ENCODE measurements around the gene AFMID. TPM values are rescaled to one million over a fixed set of nuclear protein-coding genes. Genes with fewer than 3 reads are reported as not detected.

The AFMID gene
- total and polyA plus RNA-seq, 9 of the 15 experiments (the other 6 are each of a cell fraction or from before 2014, with no cell fraction given): 62.1 to 188 (median 74.4) TPM

- TF ChIP-seq PBX2 (CRISPR knock-in tag; IDR thresholded peaks at IDR 0.05; ENCODE audit: low read depth): no peak
- no peak for TF ChIP-seq PBX2 (tag; conservative IDR thresholded peaks at IDR 0.05; ENCODE audit: low read depth)
- no peak for TF ChIP-seq ZNF639 (CRISPR knock-in tag; conservative IDR thresholded peaks at IDR 0.05 in 1 of 2, IDR thresholded peaks at IDR 0.05 in 1 of 2)
- no peak for TF ChIP-seq SRSF1 (IDR thresholded peaks at IDR 0.05; ENCODE audit: low read depth, low read length)
- no peak for TF ChIP-seq ZNF197 (CRISPR knock-in tag; IDR thresholded peaks at IDR 0.05; ENCODE audit: low read depth)
- TF ChIP-seq MXD1 (CRISPR knock-in tag; IDR thresholded peaks at IDR 0.05; ENCODE audit: borderline replicate concordance, poor library complexity, severe bottlenecking): no peak
- TF ChIP-seq ETV5 (CRISPR knock-in tag; IDR thresholded peaks at IDR 0.05; ENCODE audit: low read depth): peak; percentile 46; the same call in 1 of the 2 replicates
- no peak for TF ChIP-seq ILF3 (IDR thresholded peaks at IDR 0.05; ENCODE audit: borderline replicate concordance)
- peak; percentile 12; the same call in 1 of the 2 replicates for TF ChIP-seq CHD2 (IDR thresholded peaks at IDR 0.05; ENCODE audit: low read depth, low read length)
- no peak for TF ChIP-seq ZEB2 (IDR thresholded peaks at IDR 0.05)
- TF ChIP-seq SMAD4 (CRISPR knock-in tag; conservative IDR thresholded peaks at IDR 0.05): no peak
- TF ChIP-seq SNAPC5 (CRISPR knock-in tag; IDR thresholded peaks at IDR 0.05): no peak
- no peak for TF ChIP-seq ZNF146 (CRISPR knock-in tag; IDR thresholded peaks at IDR 0.05; ENCODE audit: unreplicated experiment)
- TF ChIP-seq RREB1 (CRISPR knock-in tag; IDR thresholded peaks at IDR 0.05): no peak
- peak; percentile 13; the same call in 1 of the 2 replicates for TF ChIP-seq PKNOX1 (IDR thresholded peaks at IDR 0.05)
These were observed 10.6 kb upstream of the AFMID start (continued) for GRCh38 chr17:78176548-78177025.
